Caco-2 (cell line): ENCODE data around the gene NCKAP5. TPM values are rescaled to one million over a fixed set of nuclear protein-coding genes. Genes with fewer than 3 reads are reported as not detected.

ENCODE experiments used
- BruUV-seq: library from RNA; stranded (reverse); fragments of 400-500 nt; replicated peaks from 2 replicates; lab custom pipeline; 2021; lab: Mats Ljungman, UMichigan
- CTCF ChIA-PET: fragments of 300-600 bp; sonication (Branson Sonifier 250); formaldehyde crosslinking; loops from one replicate; lab custom pipeline; 2022; ENCODE audit warnings: antibody characterized with exemption; lab: Charles Lee
- POLR2A ChIA-PET: fragments of 300-600 bp; sonication (Branson Sonifier 250); formaldehyde crosslinking; loops from one replicate; lab custom pipeline; 2022; ENCODE audit warnings: antibody characterized with exemption; lab: Charles Lee
- DNase-seq, 2 experiments: peaks; one replicate each; pipeline versions ENCODE4 v3.0.0 to v3.0.0-alpha.2; 2020 to 2022
- H3K27me3 ChIP-seq: replicated peaks from 2 replicates; pipeline ENCODE4 v1.6.0; 2011; ENCODE audit warnings: low read length; ENCODE audit not compliant: control insufficient read depth, insufficient read depth
- H3K36me3 ChIP-seq: 2 replicates; pipeline ENCODE4 v1.5.1; 2011; ENCODE audit warnings: low read length; ENCODE audit not compliant: control insufficient read depth, insufficient read depth
- H3K4me1 ChIP-seq: fragments of 250-450 bp; sonication (Bioruptor Pico); 2 replicates; pipeline ENCODE4 v1.5.1; 2020; ENCODE audit warnings: mild to moderate bottlenecking
- H3K4me3 ChIP-seq: 2 replicates; pipeline ENCODE4 v1.5.1; 2011; ENCODE audit warnings: low read depth, mild to moderate bottlenecking, control low read depth, low read length
- H3K9me3 ChIP-seq: fragments of 250-450 bp; sonication (Bioruptor Pico); 2 replicates; pipeline ENCODE4 v1.5.1; 2020; ENCODE audit warnings: mild to moderate bottlenecking, moderate library complexity
- H3K27ac Mint-ChIP-seq: one replicate; pipeline ENCODE4 v1.8.0; 2022; ENCODE audit warnings: mixed read lengths; ENCODE audit not compliant: unreplicated experiment
- H3K27me3 Mint-ChIP-seq: one replicate; pipeline ENCODE4 v1.8.0; 2022; ENCODE audit warnings: mixed read lengths; ENCODE audit not compliant: insufficient read depth, unreplicated experiment
- H3K36me3 Mint-ChIP-seq: one replicate; pipeline ENCODE4 v1.8.0; 2022; ENCODE audit warnings: mild to moderate bottlenecking, mixed read lengths; ENCODE audit not compliant: insufficient read depth, unreplicated experiment
- H3K4me1 Mint-ChIP-seq: one replicate; pipeline ENCODE4 v1.8.0; 2022; ENCODE audit warnings: low read depth, mixed read lengths; ENCODE audit not compliant: unreplicated experiment
- H3K4me3 Mint-ChIP-seq: one replicate; pipeline ENCODE4 v1.8.0; 2022; ENCODE audit warnings: mild to moderate bottlenecking, moderate library complexity, mixed read lengths; ENCODE audit not compliant: unreplicated experiment
- H3K9me3 Mint-ChIP-seq: one replicate; pipeline ENCODE4 v1.8.0; 2022; ENCODE audit warnings: mixed read lengths; ENCODE audit not compliant: unreplicated experiment
- CTCF ChIP-seq, 2 experiments: fragments of 200-600 bp in 1 of 2; IDR thresholded peaks; 1 replicate in 1 of 2; 2 replicates in 1 of 2; pipeline versions ENCODE4 v1.5.1 to v1.8.0; 2011 to 2022; ENCODE audit warnings: antibody characterized with exemption in 1 of 2, control low read depth in 1 of 2, inconsistent platforms in 1 of 2, low read depth in 1 of 2, low read length in 1 of 2, mild to moderate bottlenecking in 1 of 2, moderate library complexity in 1 of 2; ENCODE audit not compliant: insufficient read depth in 1 of 2, severe bottlenecking in 1 of 2, unreplicated experiment in 1 of 2
- intact Hi-C: fragments of 100-400 bp; cut with micrococcal nuclease; formaldehyde crosslinking; loops from one replicate; pipeline ENCODE4 v1.10.0; 2022; ENCODE audit not compliant: unreplicated experiment
- total RNA-seq: library from RNA; stranded (reverse); gene quantifications from 2 replicates; pipeline ENCODE4 v1.2.3, GENCODE V29; 2022

Gene NCKAP5
- total RNA-seq, 1 experiment from 2014 or later, result 3.8 TPM

GRCh38 chr2:132668987-132669907 lies 899.0 kb downstream of the NCKAP5 start:
- TF ChIP-seq CTCF (IDR thresholded peaks at IDR 0.05; ENCODE audit: insufficient read depth in 1 of 2, low read depth in 1 of 2, low read length in 1 of 2, severe bottlenecking in 1 of 2, unreplicated experiment in 1 of 2), result peak in 1 of 2 experiments; percentile 40
- Mint-ChIP-seq H3K4me3 (peak overlapping the region; percentile 74), H3K4me1 (peaks cover 9% of the 10 kb centered on the region), H3K27me3 (no peaks in the 10 kb centered on the region), H3K36me3 (peaks cover 11% of the 10 kb centered on the region), H3K27ac (no peak overlapping the region), H3K9me3 (no peaks in the 10 kb centered on the region)
- no peaks in the 10 kb centered on the region for H3K36me3 ChIP-seq
- no peaks in the 10 kb centered on the region; the same call in 1 of the 2 replicates for H3K27me3 ChIP-seq
- ChIA-PET POLR2A (no interaction called here), CTCF (interaction anchor here (0.5 to 1.3 kb wide), 4 partner anchors 26 to 401 kb away, joined by 3 to 5 read pairs (median 4); no protein-coding TSS in a partner anchor)
- H3K4me1 ChIP-seq, result peaks cover 11% of the 10 kb centered on the region
- peak overlapping the region; percentile 53 for H3K4me3 ChIP-seq
- BruUV-seq, result no TSS peak
- intact Hi-C loops, result no loop called here
- peak; percentile 37 to 46 for DNase-seq
- no peaks in the 10 kb centered on the region for H3K9me3 ChIP-seq

- H3K27me3 ChIP-seq, result no peaks in the 10 kb centered on the region; the same call in 1 of the 2 replicates
- no peaks in the 10 kb centered on the region for H3K27me3 Mint-ChIP-seq
- no TSS peak for BruUV-seq
- peak; percentile 37 to 43 for DNase-seq
- TF ChIP-seq CTCF (IDR thresholded peaks at IDR 0.05; ENCODE audit: insufficient read depth in 1 of 2, low read depth in 1 of 2, low read length in 1 of 2, severe bottlenecking in 1 of 2, unreplicated experiment in 1 of 2), result peak; percentile 6 to 23
- H3K36me3 ChIP-seq, result no peaks in the 10 kb centered on the region
- peak overlapping the region; percentile 53; the same call in 1 of the 2 replicates for H3K4me3 ChIP-seq
- H3K36me3 Mint-ChIP-seq, result peaks cover 11% of the 10 kb centered on the region
- peak overlapping the region; percentile 74 for H3K4me3 Mint-ChIP-seq
- POLR2A ChIA-PET, result no interaction called here
- no peaks in the 10 kb centered on the region for H3K9me3 ChIP-seq
- no peak overlapping the region for H3K27ac Mint-ChIP-seq
- intact Hi-C loops, result no loop called here
- CTCF ChIA-PET, result interaction anchor here (0.7 kb wide), 1 partner anchor 121 kb away, joined by 3 read pairs; no protein-coding TSS in a partner anchor
- H3K4me1 ChIP-seq, result peaks cover 11% of the 10 kb centered on the region
- H3K9me3 Mint-ChIP-seq, result no peaks in the 10 kb centered on the region
- peaks cover 9% of the 10 kb centered on the region for H3K4me1 Mint-ChIP-seq
These were observed 900.0 kb downstream of the NCKAP5 start for GRCh38 chr2:132668189-132668823.

GRCh38 chr2:132667706-132668105 lies 900.6 kb downstream of the NCKAP5 start:
- H3K4me1 Mint-ChIP-seq, result peaks cover 9% of the 10 kb centered on the region
- H3K27me3 Mint-ChIP-seq, result no peaks in the 10 kb centered on the region
- intact Hi-C loops, result no loop called here
- ChIA-PET POLR2A (no interaction called here), CTCF (no interaction called here)
- BruUV-seq, result TSS peak; percentile 19
- Histone ChIP-seq H3K27me3 (no peaks in the 10 kb centered on the region; the same call in 1 of the 2 replicates), H3K4me3 (no peak overlapping the region), H3K36me3 (no peaks in the 10 kb centered on the region), H3K9me3 (no peaks in the 10 kb centered on the region), H3K4me1 (peaks cover 11% of the 10 kb centered on the region)
- peak overlapping the region; percentile 74 for H3K4me3 Mint-ChIP-seq
- no peak overlapping the region for H3K27ac Mint-ChIP-seq
- no peak for TF ChIP-seq CTCF (IDR thresholded peaks at IDR 0.05; ENCODE audit: insufficient read depth in 1 of 2, low read depth in 1 of 2, low read length in 1 of 2, severe bottlenecking in 1 of 2, unreplicated experiment in 1 of 2)
- no peak for DNase-seq
- H3K36me3 Mint-ChIP-seq, result peaks cover 11% of the 10 kb centered on the region
- no peaks in the 10 kb centered on the region for H3K9me3 Mint-ChIP-seq
